Left lung (tissue), 10 donors: ENCODE measurements around the gene HOXA6. TPM values are rescaled to one million over a fixed set of nuclear protein-coding genes. Genes with fewer than 3 reads are reported as not detected.

Experiments
- ATAC-seq: fragments of 200-7000 bp; cut with Tn5 transposase; one replicate; pipeline ENCODE4 v1.9.1; 2020; ENCODE audit warnings: moderate library complexity
- DNase-seq, 4 donors: peaks; one replicate each; pipeline ENCODE4 v3.0.0-alpha.2; 2013 to 2020
- H3K27ac ChIP-seq, 2 donors: fragments of 200-600 bp; sonication (generic) in 1 of 2; one replicate each; pipeline versions ENCODE4 v1.5.0 to v1.8.0; 2020 to 2021
- H3K27me3 ChIP-seq, 2 donors: fragments of 200-600 bp; sonication (generic) in 1 of 2; one replicate each; pipeline versions ENCODE4 v1.5.0 to v1.8.0; 2020 to 2021
- H3K36me3 ChIP-seq, 2 donors: fragments of 200-600 bp; sonication (generic) in 1 of 2; one replicate each; pipeline versions ENCODE4 v1.5.0 to v1.8.0; 2020 to 2021
- H3K4me1 ChIP-seq, 2 donors: fragments of 200-600 bp; one replicate each; pipeline ENCODE4 v1.8.0; 2021
- H3K4me3 ChIP-seq, 2 donors: fragments of 200-600 bp; sonication (generic) in 1 of 2; one replicate each; pipeline versions ENCODE4 v1.5.0 to v1.8.0; 2020 to 2021; ENCODE audit warnings: mild to moderate bottlenecking in 1 of 2
- H3K9me3 ChIP-seq, 2 donors: fragments of 200-600 bp; sonication (generic) in 1 of 2; one replicate each; pipeline versions ENCODE4 v1.5.0 to v1.8.0; 2020 to 2021
- intact Hi-C, 2 donors: fragments of 100-400 bp; cut with DNase I; formaldehyde crosslinking; loops; one replicate each; pipeline versions ENCODE4 v1.11.2 to v1.14.2; 2022
- polyA plus RNA-seq, 6 donors: library from polyadenylated mRNA; unstranded; fragments of 120-200 nt; gene quantifications; one replicate each; pipeline ENCODE4 v1.2.1, GENCODE V29; 2013; ENCODE audit not compliant: insufficient read length in 6 of 6
- total RNA-seq, 2 donors: library from RNA; stranded (reverse); fragmentation: NEBNext Ultra II Directional; extraction: Animal tissue kit (Norgen Biotek cat#: 25700); gene quantifications; one replicate each; pipeline ENCODE4 v1.2.1, GENCODE V29; 2021
- TF ChIP-seq, protein P1 (sequence below), 2 donors: fragments of 200-600 bp; sonication (generic) in 1 of 2; IDR thresholded peaks; one replicate each; pipeline versions ENCODE4 v1.5.0 to v1.8.0; 2021; ENCODE audit warnings: antibody characterized with exemption in 2 of 2
- donor health status: DM: no; HTN: yes; CAD: no.
- donor health status: DM: no; HTN: no; CAD: no.

HOXA6 gene
- total and polyA plus RNA-seq, 8 donors, result 3.5 to 16.2 (median 14.2) TPM

DNA sequence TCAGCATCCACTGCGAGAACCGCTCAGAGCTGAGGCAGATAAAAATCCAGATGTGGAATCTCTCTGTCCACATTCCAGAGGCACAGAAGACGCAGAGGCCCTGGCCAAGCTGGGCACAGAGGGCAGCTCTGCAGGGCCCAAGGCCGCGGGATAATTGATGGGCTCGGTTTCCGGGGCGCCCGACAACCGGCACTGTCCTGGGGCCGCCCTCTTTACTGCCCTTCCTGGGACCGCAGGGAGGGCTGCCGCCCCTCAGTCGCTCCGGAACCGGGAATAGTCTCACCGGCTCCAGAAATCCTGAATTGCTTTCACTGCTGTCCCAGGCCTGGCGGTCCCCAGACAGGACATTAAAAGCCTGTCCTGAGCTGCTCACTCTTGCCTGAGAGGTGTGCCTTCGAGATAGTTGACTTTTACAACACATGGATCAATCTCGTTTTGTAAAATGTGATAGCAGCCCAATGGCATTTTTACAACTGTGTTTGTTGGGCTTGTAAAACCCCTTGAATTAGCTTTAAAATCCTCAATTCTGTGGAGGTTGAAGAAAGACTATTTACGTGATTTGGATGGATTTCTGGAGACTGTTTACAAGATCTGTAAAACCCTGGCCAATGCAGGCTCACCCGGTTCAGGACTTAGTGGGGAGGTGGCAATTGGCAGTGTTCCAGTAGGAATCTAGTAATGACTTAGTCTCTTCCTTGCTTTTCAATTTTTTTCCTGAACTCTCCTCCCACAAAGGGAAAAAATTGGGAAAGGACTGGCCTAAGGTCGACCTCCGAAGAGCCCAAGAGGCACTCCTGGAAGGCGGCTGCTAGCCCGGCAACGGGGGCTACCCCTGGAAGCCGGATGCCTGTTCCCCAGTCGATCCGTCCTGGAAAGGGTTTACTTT is 1.4 kb upstream of the HOXA6 start:
- Histone ChIP-seq H3K27me3 (peaks cover 71 to 100% of the 10 kb centered on the region in 2 donors), H3K4me1 (peaks cover 0 to 50% of the 10 kb centered on the region in 2 donors)

GRCh38 chr7:27148031-27148755 is 619 bp upstream of the HOXA6 start:
- DNase-seq (peak in 2 of 4 donors; percentile 50 to 63), ATAC-seq (no peak)
- intact Hi-C loops, result no loop called here
- H3K36me3 ChIP-seq, result no peaks in the 10 kb centered on the region
- H3K9me3 ChIP-seq, result no peaks in the 10 kb centered on the region
- peak overlapping the region; percentile 75 to 87 for H3K27ac ChIP-seq
- TF ChIP-seq, protein P1, sequence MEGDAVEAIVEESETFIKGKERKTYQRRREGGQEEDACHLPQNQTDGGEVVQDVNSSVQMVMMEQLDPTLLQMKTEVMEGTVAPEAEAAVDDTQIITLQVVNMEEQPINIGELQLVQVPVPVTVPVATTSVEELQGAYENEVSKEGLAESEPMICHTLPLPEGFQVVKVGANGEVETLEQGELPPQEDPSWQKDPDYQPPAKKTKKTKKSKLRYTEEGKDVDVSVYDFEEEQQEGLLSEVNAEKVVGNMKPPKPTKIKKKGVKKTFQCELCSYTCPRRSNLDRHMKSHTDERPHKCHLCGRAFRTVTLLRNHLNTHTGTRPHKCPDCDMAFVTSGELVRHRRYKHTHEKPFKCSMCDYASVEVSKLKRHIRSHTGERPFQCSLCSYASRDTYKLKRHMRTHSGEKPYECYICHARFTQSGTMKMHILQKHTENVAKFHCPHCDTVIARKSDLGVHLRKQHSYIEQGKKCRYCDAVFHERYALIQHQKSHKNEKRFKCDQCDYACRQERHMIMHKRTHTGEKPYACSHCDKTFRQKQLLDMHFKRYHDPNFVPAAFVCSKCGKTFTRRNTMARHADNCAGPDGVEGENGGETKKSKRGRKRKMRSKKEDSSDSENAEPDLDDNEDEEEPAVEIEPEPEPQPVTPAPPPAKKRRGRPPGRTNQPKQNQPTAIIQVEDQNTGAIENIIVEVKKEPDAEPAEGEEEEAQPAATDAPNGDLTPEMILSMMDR (IDR thresholded peaks at IDR 0.05), result no peak
- H3K27me3 ChIP-seq, result peaks cover 63 to 100% of the 10 kb centered on the region in 2 donors
- peaks cover 0 to 50% of the 10 kb centered on the region in 2 donors for H3K4me1 ChIP-seq
- peak overlapping the region; percentile 19 to 41 for H3K4me3 ChIP-seq

More for the DNA sequence above, 1.4 kb upstream of the HOXA6 start:
- peak in 2 of 4 donors; percentile 44 to 71 for DNase-seq
- intact Hi-C loops, result no loop called here
- H3K4me3 ChIP-seq, result peak overlapping the region; percentile 41 to 46
- H3K27ac ChIP-seq, result peak overlapping the region; percentile 75 to 87
- H3K36me3 ChIP-seq, result no peaks in the 10 kb centered on the region
- no peak for ATAC-seq
- no peaks in the 10 kb centered on the region for H3K9me3 ChIP-seq
- TF ChIP-seq, protein P1 (IDR thresholded peaks at IDR 0.05), result no peak

- intact Hi-C loops, result no loop called here
- peak overlapping the region; percentile 75 to 87 for H3K27ac ChIP-seq
- no peaks in the 10 kb centered on the region for H3K36me3 ChIP-seq
- DNase-seq (peak in 1 of 4 donors; percentile 30), ATAC-seq (no peak)
- H3K9me3 ChIP-seq, result no peaks in the 10 kb centered on the region
- peaks cover 0 to 44% of the 10 kb centered on the region in 2 donors for H3K4me1 ChIP-seq
- peaks cover 47 to 100% of the 10 kb centered on the region in 2 donors for H3K27me3 ChIP-seq
- peak overlapping the region in 1 of 2 donors; percentile 41 for H3K4me3 ChIP-seq
- TF ChIP-seq, protein P1 (IDR thresholded peaks at IDR 0.05), result no peak
These were observed 929 bp downstream of the HOXA6 start for GRCh38 chr7:27146491-27147198.

DNA sequence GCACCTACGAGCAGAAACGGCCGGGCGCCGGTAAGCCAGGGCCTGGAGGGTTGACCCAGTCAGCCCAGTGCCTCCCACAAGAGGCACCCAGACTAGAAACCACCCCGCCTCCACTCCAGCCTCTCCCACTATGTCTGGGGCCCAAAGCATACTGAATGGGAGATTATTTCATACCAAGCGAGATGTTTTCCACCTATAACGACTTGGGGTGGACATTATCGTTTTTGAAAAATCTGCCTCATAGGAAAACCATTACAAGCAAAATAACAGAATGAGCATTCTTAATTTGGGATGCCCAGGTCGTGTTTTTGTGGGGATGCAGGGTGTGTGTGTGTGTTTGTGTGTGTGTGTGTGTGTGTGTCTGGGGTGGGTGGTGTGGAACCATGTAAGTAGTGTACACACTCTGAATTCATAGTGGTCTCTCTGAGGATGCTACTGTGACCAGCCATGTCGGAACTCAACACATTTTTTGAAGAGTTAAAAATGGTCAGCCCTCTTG is 1.6 kb downstream of the HOXA6 start:
- Histone ChIP-seq H3K4me3 (peak overlapping the region; percentile 7 to 52), H3K36me3 (no peaks in the 10 kb centered on the region), H3K27ac (peak overlapping the region; percentile 74 to 87), H3K27me3 (peaks cover 41 to 100% of the 10 kb centered on the region in 2 donors), H3K9me3 (no peaks in the 10 kb centered on the region), H3K4me1 (peaks cover 0 to 38% of the 10 kb centered on the region in 2 donors)
- TF ChIP-seq, protein P1 (IDR thresholded peaks at IDR 0.05), result no peak
- intact Hi-C loops, result no loop called here
- DNase-seq (peak in 1 of 4 donors; percentile 17), ATAC-seq (no peak)
